SW 1271 (cell line): Measurements from ENCODE around the gene BPHL.
"Not testable (repeated sequence)": the region's sequence is repeated elsewhere in the genome, so short reads cannot be mapped to it uniquely, and the experiment has no call there.

ENCODE experiments used
- DNase-seq, 2 experiments: peaks; one replicate each; lab custom pipeline; 2025; lab: John Stamatoyannopoulos, UW

Gene BPHL

DNA sequence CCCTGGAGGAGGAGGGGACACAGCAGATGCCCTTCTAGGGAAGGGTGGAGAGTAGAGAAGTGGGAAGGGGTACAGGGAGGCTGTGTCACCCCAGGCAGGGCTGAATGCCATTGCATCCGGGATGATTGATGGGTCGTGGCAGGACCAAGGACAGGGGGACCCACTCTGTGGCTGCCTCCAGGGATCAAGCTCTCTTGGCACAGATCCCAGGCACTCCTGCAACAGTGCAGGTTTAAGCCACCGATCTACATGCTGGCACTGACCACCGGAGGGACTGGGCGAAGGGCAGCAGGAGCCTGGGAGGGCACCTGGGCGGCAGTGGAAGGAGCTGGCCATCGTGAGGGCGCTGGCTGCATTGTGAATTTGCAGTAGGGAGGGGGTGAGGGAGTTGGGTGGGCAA is 61.4 kb downstream of the BPHL start:
- not testable (repeated sequence) for DNase-seq

GRCh38 chr6:3181105-3181504 is 62.6 kb downstream of the BPHL start:
- no peak for DNase-seq

- DNase-seq = no peak
Measured at GRCh38 chr6:3183066-3183465, 64.6 kb downstream of the BPHL start.

DNA sequence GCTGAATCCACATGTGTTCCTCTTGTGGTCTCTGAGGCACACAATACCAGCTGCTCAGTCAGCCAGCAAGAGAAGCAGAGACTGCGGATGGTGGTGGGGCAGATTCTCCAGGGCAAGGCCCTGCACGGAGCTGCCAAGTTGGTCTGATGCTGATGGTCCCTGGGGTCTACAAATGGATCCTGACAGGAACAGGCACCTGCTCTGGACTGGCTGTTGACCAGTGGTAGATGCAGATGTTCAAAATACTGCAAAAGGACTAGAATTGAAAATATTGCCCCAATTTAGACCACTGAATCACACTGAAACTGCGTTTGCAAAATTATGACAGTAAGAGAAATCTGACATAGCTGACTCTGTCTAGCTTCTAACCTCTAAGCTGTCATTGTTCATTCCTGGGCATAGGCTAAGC is 68.5 kb downstream of the BPHL start:
- no peak for DNase-seq

GRCh38 chr6:3188262-3188661 is 69.8 kb downstream of the BPHL start:
- DNase-seq = no peak

- not testable (repeated sequence) for DNase-seq
Measured at GRCh38 chr6:3189192-3189591, 70.7 kb downstream of the BPHL start.

DNA sequence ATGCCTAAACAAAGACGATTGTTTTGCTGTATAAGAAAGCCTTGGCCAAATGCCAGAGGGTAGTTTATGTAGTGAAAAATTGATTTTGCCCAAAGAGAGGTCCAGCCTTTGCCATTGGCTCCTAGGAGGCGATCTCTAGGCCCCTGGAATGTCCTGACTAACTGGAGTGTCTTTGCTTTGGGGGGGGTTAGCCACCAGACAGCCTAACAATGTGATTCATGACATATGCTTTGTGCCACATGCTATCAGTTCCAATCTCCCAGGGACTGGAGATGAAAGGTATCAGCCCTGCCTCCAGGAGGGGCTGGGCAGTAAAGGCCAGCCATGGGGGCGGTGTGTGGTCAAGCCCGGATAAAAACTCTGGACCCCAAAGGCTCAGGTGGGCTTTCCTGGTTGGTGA is 71.5 kb downstream of the BPHL start:
- no peak for DNase-seq

GRCh38 chr6:3190779-3191178 is 72.3 kb downstream of the BPHL start:
- no peak for DNase-seq

GRCh38 chr6:3193102-3193849 is 74.8 kb downstream of the BPHL start:
- no peak for DNase-seq

DNA sequence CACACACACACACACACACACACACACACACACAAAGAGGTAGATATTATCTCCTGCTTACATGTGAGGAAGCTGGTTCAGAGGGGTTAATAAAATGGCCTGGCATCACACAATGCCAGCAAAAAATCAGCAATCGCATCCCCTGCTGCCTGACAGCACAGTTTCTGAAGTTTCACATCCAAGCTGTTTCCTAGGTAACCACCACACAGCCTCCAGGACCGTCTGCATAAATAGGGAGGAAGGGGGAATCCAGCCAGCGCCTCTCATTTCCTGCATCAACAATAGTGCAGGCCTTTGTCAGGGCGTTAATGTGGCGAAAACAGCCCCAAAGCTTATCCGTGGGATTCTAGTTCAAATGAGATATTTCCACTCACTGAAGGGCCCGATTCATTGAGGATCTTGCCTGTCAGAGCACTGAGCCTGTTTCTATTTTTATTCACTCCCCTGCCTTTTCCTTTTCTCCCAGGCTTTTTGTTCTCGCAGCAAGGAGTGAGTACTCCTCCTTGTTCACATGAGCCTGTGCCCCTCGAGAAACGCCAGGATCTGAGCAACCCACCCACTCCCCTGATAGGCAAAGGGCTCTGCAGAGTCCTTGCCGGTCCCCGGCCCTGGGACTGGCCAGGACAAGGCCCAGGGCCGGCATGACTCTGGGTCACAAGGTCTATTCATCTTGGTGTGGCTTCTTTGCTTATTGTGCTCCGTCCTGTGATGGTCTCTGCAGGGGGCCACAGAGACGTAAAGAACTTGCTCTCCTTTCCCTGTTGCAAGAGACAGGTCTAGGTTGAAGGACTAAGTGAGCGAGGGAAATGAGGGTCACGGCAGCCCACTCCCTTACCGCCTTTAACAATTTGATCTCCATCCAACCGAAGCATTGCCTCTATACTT is 76.3 kb downstream of the BPHL start:
- no peak for DNase-seq

GRCh38 chr6:3195420-3195694 is 76.8 kb downstream of the BPHL start:
- no peak for DNase-seq

- no peak for DNase-seq
Measured at GRCh38 chr6:3195695-3196497, 77.4 kb downstream of the BPHL start.

DNA sequence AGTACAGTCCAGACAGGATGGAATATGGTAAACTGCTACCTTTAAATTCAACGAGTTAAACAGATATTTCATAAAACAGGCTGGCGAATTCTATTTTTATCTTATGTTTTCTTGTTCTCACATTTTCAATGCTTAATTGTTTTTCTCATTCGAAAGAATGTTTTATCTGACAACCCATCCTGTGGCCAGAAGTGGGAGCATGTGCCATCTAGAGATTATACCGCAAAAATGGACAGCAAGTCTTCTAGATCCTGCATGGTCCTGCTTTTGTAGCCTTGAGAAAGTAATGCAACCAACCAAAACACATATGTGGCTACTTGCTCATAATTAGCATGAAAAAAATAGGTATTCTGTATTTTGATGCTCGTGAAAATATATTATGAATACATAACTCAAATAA is 78.3 kb downstream of the BPHL start:
- no peak for DNase-seq

GRCh38 chr6:3197734-3198133 is 79.2 kb downstream of the BPHL start:
- not testable (repeated sequence) for DNase-seq

DNA sequence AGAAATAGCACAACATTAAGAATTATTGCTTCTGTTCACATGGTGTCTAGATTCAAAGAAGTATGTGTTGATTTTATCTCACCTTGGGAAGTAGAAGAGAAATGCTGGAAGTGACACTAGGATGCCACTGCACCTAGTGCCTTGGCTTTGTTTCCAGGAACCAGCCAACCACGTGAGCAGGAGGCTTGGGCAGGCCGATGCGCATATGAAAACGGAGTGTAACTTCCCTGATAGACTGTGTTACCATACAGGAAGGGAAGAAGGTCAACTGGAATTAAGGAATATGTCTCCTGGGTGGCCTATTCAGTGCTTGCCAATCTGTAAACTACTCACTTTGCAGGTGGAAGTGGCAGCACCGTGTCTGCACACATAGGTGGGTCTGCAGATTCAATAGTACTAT is 80.9 kb downstream of the BPHL start:
- no peak for DNase-seq

DNA sequence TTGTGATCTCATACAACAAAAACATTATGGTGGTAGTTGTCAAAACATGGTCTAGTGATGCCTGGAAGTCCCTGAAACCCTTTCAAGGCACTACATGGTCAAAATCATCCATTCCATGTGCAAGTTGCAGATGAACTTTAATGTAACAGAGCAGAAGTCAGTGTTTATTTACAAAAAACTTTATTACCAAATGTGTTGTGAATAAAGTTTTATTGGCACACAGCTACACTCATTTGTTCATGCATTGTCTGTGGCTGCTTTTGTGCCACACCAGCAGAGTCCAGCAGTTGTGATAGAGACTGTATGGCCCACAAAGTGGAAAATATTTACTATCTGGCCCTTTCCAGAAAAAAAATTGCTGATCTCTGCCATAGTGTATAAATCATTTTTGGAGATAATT is 82.2 kb downstream of the BPHL start:
- no peak for DNase-seq

GRCh38 chr6:3201388-3201787 is 82.9 kb downstream of the BPHL start:
- DNase-seq = no peak
